Measurements from ENCODE around the gene SERAC1. TPM values are rescaled to one million over a fixed set of nuclear protein-coding genes. Genes with fewer than 3 reads are reported as not detected.
A peak's percentile ranks its signal among the peaks of the same experiment; 100 is the strongest.

Gene SERAC1
- total RNA-seq, 6 experiments from 2014 or later = 3.0 to 5.1 (median 4.4) TPM

GRCh38 chr6:158113802-158114201, 54.3 kb downstream of the SERAC1 start:
- DNase-seq (no peak), ATAC-seq (no peak)
- H3K4me1 ChIP-seq = no peaks in the 10 kb centered on the region
- H3K36me3 ChIP-seq = peaks cover 0 to 2% (median 0%) of the 10 kb centered on the region in 4 donors
- no peak overlapping the region for H3K4me3 ChIP-seq
- H3K27me3 ChIP-seq = no peaks in the 10 kb centered on the region
- no peak for TF ChIP-seq POLR2A (IDR thresholded peaks at IDR 0.05)
- no peak for TF ChIP-seq CTCF (IDR thresholded peaks at IDR 0.05)
- H3K9me3 ChIP-seq = no peaks in the 10 kb centered on the region
- intact Hi-C loops (cut with DNase I) = no loop called here
- H3K27ac ChIP-seq = no peak overlapping the region

- 95% methylated on average over 5 of the region's 5 CpGs for WGBS (ENCODE audit: insufficient coverage, low coverage, low lambda C conversion rate, missing lambda C conversion rate)
- H3K4me1 ChIP-seq = no peaks in the 10 kb centered on the region
- TF ChIP-seq POLR2A (IDR thresholded peaks at IDR 0.05) = no peak
- TF ChIP-seq CTCF (IDR thresholded peaks at IDR 0.05) = no peak
- no peak overlapping the region for H3K27ac ChIP-seq
- ATAC-seq = no peak
- no peaks in the 10 kb centered on the region for H3K9me3 ChIP-seq
- H3K4me3 ChIP-seq = no peak overlapping the region
- H3K36me3 ChIP-seq = peaks cover 0 to 2% (median 0%) of the 10 kb centered on the region in 4 donors
- intact Hi-C loops (cut with DNase I) = no loop called here
- no peak for DNase-seq
- no peaks in the 10 kb centered on the region for H3K27me3 ChIP-seq
These were observed 56.1 kb downstream of the SERAC1 start for GRCh38 chr6:158111987-158112386.

- no peak overlapping the region for H3K4me3 ChIP-seq
- H3K27me3 ChIP-seq = no peaks in the 10 kb centered on the region
- H3K4me1 ChIP-seq = no peaks in the 10 kb centered on the region
- DNase-seq = no peak
- 90% methylated on average over 4 of the region's 5 CpGs for WGBS (ENCODE audit: insufficient coverage, low coverage, low lambda C conversion rate, missing lambda C conversion rate)
- no peaks in the 10 kb centered on the region for H3K9me3 ChIP-seq
- intact Hi-C loops (cut with DNase I) = no loop called here
- H3K27ac ChIP-seq = no peak overlapping the region
- peaks cover 0 to 2% (median 0%) of the 10 kb centered on the region in 4 donors for H3K36me3 ChIP-seq
- no peak for ATAC-seq
- no peak for TF ChIP-seq CTCF (IDR thresholded peaks at IDR 0.05)
- TF ChIP-seq POLR2A (IDR thresholded peaks at IDR 0.05) = no peak
These were observed 57.1 kb downstream of the SERAC1 start for GRCh38 chr6:158110986-158111385.

- 86% methylated on average over 2 of the region's 2 CpGs for WGBS (ENCODE audit: insufficient coverage, low coverage, low lambda C conversion rate, missing lambda C conversion rate)
- no peaks in the 10 kb centered on the region for H3K4me1 ChIP-seq
- peaks cover 0 to 2% (median 0%) of the 10 kb centered on the region in 4 donors for H3K36me3 ChIP-seq
- H3K27me3 ChIP-seq = no peaks in the 10 kb centered on the region
- no peak for DNase-seq
- H3K4me3 ChIP-seq = no peak overlapping the region
- intact Hi-C loops (cut with DNase I) = no loop called here
- H3K27ac ChIP-seq = no peak overlapping the region
- no peak for TF ChIP-seq CTCF (IDR thresholded peaks at IDR 0.05)
- ATAC-seq = peak in 1 of 4 donors; percentile 38
- H3K9me3 ChIP-seq = no peaks in the 10 kb centered on the region
These were observed 58.3 kb downstream of the SERAC1 start for GRCh38 chr6:158109748-158110147.

GRCh38 chr6:158104696-158105095, 63.4 kb downstream of the SERAC1 start:
- Histone ChIP-seq H3K27ac (no peak overlapping the region), H3K36me3 (no peaks in the 10 kb centered on the region), H3K4me3 (no peak overlapping the region), H3K9me3 (no peaks in the 10 kb centered on the region), H3K27me3 (no peaks in the 10 kb centered on the region), H3K4me1 (no peaks in the 10 kb centered on the region)
- ATAC-seq = no peak
- DNase-seq = no peak
- intact Hi-C loops (cut with DNase I) = no loop called here
- TF ChIP-seq POLR2A (IDR thresholded peaks at IDR 0.05) (no peak), CTCF (IDR thresholded peaks at IDR 0.05) (no peak)
- WGBS (ENCODE audit: insufficient coverage, low coverage, low lambda C conversion rate, missing lambda C conversion rate) = 79% methylated on average over 2 of the region's 2 CpGs
